HCT116 (cell line): Measurements from ENCODE around the gene LUC7L2.

Experiments used
- CEBPB ChIP-seq: IDR thresholded peaks from 2 replicates; pipeline ENCODE4 v1.6.1; 2012; ENCODE audit warnings: low read depth
- EZH2 ChIP-seq: fragments of 200-600 bp; sonication (generic); IDR thresholded peaks from 2 replicates; pipeline ENCODE4 v1.6.1; 2017; ENCODE audit warnings: antibody characterized with exemption, mixed run types
- EZH2phosphoT487 ChIP-seq: fragments of 200-600 bp; IDR thresholded peaks from 2 replicates; pipeline ENCODE4 v1.6.1; 2018; ENCODE audit warnings: antibody characterized with exemption, borderline replicate concordance
- JUND ChIP-seq: IDR thresholded peaks from 2 replicates; pipeline ENCODE4 v1.6.1; 2012
- POLR2A ChIP-seq: IDR thresholded peaks from 2 replicates; pipeline ENCODE4 v1.7.0; 2011; ENCODE audit warnings: borderline replicate concordance; ENCODE audit not compliant: insufficient read depth, insufficient read length; ENCODE audit errors: extremely low read depth
- TF ChIP-seq, protein P1 (sequence below), 3 experiments: fragments of 200-600 bp in 1 of 3; sonication (generic) in 1 of 3; IDR thresholded peaks in 2 of 3; conservative IDR thresholded peaks in 1 of 3; 2 replicates each; pipeline ENCODE4 v1.5.1; 2012 to 2017; ENCODE audit warnings: low read depth in 2 of 3, low read length in 2 of 3, antibody characterized with exemption in 1 of 3, borderline replicate concordance in 1 of 3, control low read depth in 1 of 3, mild to moderate bottlenecking in 1 of 3, mixed read lengths in 1 of 3, mixed run types in 1 of 3, moderate library complexity in 1 of 3; ENCODE audit not compliant: insufficient read depth in 1 of 3
- TF ChIP-seq, protein P2 (sequence below): IDR thresholded peaks from 2 replicates; pipeline ENCODE4 v1.6.1; 2012

DNA sequence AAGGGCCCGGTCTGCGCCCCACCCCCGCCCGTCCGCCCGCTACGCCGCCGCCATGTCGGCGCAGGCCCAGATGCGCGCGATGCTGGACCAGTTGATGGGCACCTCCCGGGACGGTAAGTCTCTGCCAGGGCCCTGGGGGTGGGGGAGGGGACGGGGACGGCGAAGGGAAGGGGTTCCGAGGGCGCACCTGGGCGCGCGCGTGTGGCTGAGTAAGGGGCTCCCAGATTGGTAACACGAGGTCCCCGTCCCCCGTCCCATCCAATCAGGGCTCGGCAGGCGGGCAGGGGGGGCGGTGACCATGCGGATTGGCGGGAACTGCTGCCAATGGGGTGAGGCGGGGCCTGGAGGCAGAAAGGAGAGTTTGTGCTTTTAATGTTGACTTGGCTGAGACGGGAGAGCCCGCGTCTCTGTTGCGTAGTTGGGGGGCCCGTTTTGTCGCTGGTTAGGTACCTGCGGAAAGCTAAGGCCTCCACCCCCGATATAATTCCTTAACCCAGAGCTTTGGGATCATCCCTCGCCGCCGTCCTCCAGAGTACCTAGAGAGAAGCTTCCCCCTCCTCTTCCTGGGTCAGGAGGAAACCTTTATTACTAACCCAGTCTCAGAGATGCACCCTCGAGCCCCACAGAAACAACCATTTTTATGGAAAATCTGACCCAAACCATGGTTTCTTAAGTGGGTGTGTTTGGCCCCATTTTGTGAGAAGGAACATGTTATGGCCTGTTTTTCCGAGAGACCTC is 685 bp downstream of the LUC7L2 start:
- TF ChIP-seq, protein P1, sequence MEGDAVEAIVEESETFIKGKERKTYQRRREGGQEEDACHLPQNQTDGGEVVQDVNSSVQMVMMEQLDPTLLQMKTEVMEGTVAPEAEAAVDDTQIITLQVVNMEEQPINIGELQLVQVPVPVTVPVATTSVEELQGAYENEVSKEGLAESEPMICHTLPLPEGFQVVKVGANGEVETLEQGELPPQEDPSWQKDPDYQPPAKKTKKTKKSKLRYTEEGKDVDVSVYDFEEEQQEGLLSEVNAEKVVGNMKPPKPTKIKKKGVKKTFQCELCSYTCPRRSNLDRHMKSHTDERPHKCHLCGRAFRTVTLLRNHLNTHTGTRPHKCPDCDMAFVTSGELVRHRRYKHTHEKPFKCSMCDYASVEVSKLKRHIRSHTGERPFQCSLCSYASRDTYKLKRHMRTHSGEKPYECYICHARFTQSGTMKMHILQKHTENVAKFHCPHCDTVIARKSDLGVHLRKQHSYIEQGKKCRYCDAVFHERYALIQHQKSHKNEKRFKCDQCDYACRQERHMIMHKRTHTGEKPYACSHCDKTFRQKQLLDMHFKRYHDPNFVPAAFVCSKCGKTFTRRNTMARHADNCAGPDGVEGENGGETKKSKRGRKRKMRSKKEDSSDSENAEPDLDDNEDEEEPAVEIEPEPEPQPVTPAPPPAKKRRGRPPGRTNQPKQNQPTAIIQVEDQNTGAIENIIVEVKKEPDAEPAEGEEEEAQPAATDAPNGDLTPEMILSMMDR (IDR thresholded peaks at IDR 0.05 in 2 of 3, conservative IDR thresholded peaks at IDR 0.05 in 1 of 3; ENCODE audit: borderline replicate concordance in 1 of 3, insufficient read depth in 1 of 3, low read depth in 2 of 3, low read length in 2 of 3): no peak
- TF ChIP-seq POLR2A: peak; percentile 35
- no peak for TF ChIP-seq EZH2phosphoT487
- TF ChIP-seq EZH2: no peak
- no peak for TF ChIP-seq CEBPB
- TF ChIP-seq, protein P2, sequence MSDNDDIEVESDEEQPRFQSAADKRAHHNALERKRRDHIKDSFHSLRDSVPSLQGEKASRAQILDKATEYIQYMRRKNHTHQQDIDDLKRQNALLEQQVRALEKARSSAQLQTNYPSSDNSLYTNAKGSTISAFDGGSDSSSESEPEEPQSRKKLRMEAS: no peak
- TF ChIP-seq JUND: no peak
